IPS-15b (cell line): ENCODE data around the gene EXOC6.
"Not testable (repeated sequence)": the region's sequence is repeated elsewhere in the genome, so short reads cannot be mapped to it uniquely, and the experiment has no call there.

Experiments used
- H3K27me3 ChIP-seq: one replicate; pipeline ENCODE4 v1.6.1; 2013; ENCODE audit warnings: low read length; ENCODE audit not compliant: control insufficient read depth, insufficient read depth
- H3K36me3 ChIP-seq: one replicate; pipeline ENCODE4 v1.6.1; 2013; ENCODE audit warnings: low read length; ENCODE audit not compliant: control insufficient read depth, insufficient read depth
- H3K4me1 ChIP-seq: one replicate; pipeline ENCODE4 v1.6.1; 2013; ENCODE audit warnings: mild to moderate bottlenecking, low read length; ENCODE audit not compliant: control insufficient read depth, insufficient read depth
- H3K4me3 ChIP-seq: one replicate; pipeline ENCODE4 v1.5.1; 2013; ENCODE audit warnings: low read depth, low read length
- H3K9ac ChIP-seq: one replicate; pipeline ENCODE4 v1.6.1; 2013; ENCODE audit warnings: low read depth, mild to moderate bottlenecking, low read length
- H3K9me3 ChIP-seq: one replicate; pipeline ENCODE4 v1.6.1; 2013; ENCODE audit warnings: mild to moderate bottlenecking, low read length; ENCODE audit not compliant: control insufficient read depth, insufficient read depth

Gene EXOC6

GRCh38 chr10:92892691-92893054 is 44.4 kb downstream of the EXOC6 start:
- Histone ChIP-seq H3K4me3 (no peak overlapping the region), H3K9me3 (no peaks in the 10 kb centered on the region), H3K27me3 (no peaks in the 10 kb centered on the region), H3K9ac (no peak overlapping the region), H3K4me1 (peaks cover 18% of the 10 kb centered on the region), H3K36me3 (no peaks in the 10 kb centered on the region)

- no peaks in the 10 kb centered on the region for H3K36me3 ChIP-seq
- no peaks in the 10 kb centered on the region for H3K9me3 ChIP-seq
- H3K27me3 ChIP-seq, result no peaks in the 10 kb centered on the region
- no peak overlapping the region for H3K9ac ChIP-seq
- no peak overlapping the region for H3K4me3 ChIP-seq
- H3K4me1 ChIP-seq, result peaks cover 18% of the 10 kb centered on the region
These were observed 45.8 kb downstream of the EXOC6 start for GRCh38 chr10:92894081-92894655.

- H3K4me3 ChIP-seq, result no peak overlapping the region
- no peaks in the 10 kb centered on the region for H3K27me3 ChIP-seq
- no peak overlapping the region for H3K9ac ChIP-seq
- no peaks in the 10 kb centered on the region for H3K36me3 ChIP-seq
- H3K4me1 ChIP-seq, result peaks cover 18% of the 10 kb centered on the region
- no peaks in the 10 kb centered on the region for H3K9me3 ChIP-seq
These were observed 49.6 kb downstream of the EXOC6 start for GRCh38 chr10:92897916-92898315.

- Histone ChIP-seq H3K4me1 (no peaks in the 10 kb centered on the region), H3K27me3 (no peaks in the 10 kb centered on the region), H3K9ac (no peak overlapping the region), H3K36me3 (no peaks in the 10 kb centered on the region), H3K4me3 (no peak overlapping the region), H3K9me3 (no peaks in the 10 kb centered on the region)
These were observed 53.5 kb downstream of the EXOC6 start for GRCh38 chr10:92901819-92902251.

GRCh38 chr10:92903633-92904032 is 55.3 kb downstream of the EXOC6 start:
- Histone ChIP-seq H3K4me1 (no peaks in the 10 kb centered on the region), H3K9ac (no peak overlapping the region), H3K4me3 (no peak overlapping the region), H3K9me3 (no peaks in the 10 kb centered on the region), H3K27me3 (no peaks in the 10 kb centered on the region), H3K36me3 (no peaks in the 10 kb centered on the region)

GRCh38 chr10:92907280-92907679 is 59.0 kb downstream of the EXOC6 start:
- H3K4me3 ChIP-seq, result no peak overlapping the region
- no peaks in the 10 kb centered on the region for H3K9me3 ChIP-seq
- H3K27me3 ChIP-seq, result no peaks in the 10 kb centered on the region
- H3K4me1 ChIP-seq, result no peaks in the 10 kb centered on the region
- no peaks in the 10 kb centered on the region for H3K36me3 ChIP-seq
- no peak overlapping the region for H3K9ac ChIP-seq

- not testable (repeated sequence) for H3K9me3 ChIP-seq, H3K27me3 ChIP-seq, H3K9ac ChIP-seq, H3K4me1 ChIP-seq, H3K4me3 ChIP-seq, H3K36me3 ChIP-seq
These were observed 64.3 kb downstream of the EXOC6 start for GRCh38 chr10:92912631-92913030.

- no peaks in the 10 kb centered on the region for H3K36me3 ChIP-seq
- no peak overlapping the region for H3K4me3 ChIP-seq
- peaks cover 8% of the 10 kb centered on the region for H3K4me1 ChIP-seq
- no peaks in the 10 kb centered on the region for H3K27me3 ChIP-seq
- H3K9ac ChIP-seq, result no peak overlapping the region
- H3K9me3 ChIP-seq, result no peaks in the 10 kb centered on the region
These were observed 65.7 kb downstream of the EXOC6 start for GRCh38 chr10:92913973-92914372.

GRCh38 chr10:92914478-92915325 is 66.4 kb downstream of the EXOC6 start:
- no peak overlapping the region for H3K4me3 ChIP-seq
- H3K9ac ChIP-seq, result no peak overlapping the region
- H3K4me1 ChIP-seq, result peaks cover 8% of the 10 kb centered on the region
- H3K36me3 ChIP-seq, result no peaks in the 10 kb centered on the region
- H3K9me3 ChIP-seq, result no peaks in the 10 kb centered on the region
- H3K27me3 ChIP-seq, result no peaks in the 10 kb centered on the region

- H3K9ac ChIP-seq, result no peak overlapping the region
- no peaks in the 10 kb centered on the region for H3K36me3 ChIP-seq
- no peaks in the 10 kb centered on the region for H3K9me3 ChIP-seq
- H3K4me3 ChIP-seq, result no peak overlapping the region
- peaks cover 8% of the 10 kb centered on the region for H3K4me1 ChIP-seq
- no peaks in the 10 kb centered on the region for H3K27me3 ChIP-seq
These were observed 67.6 kb downstream of the EXOC6 start for GRCh38 chr10:92915892-92916291.

- Histone ChIP-seq H3K27me3 (no peaks in the 10 kb centered on the region), H3K4me3 (no peak overlapping the region), H3K36me3 (no peaks in the 10 kb centered on the region), H3K9ac (no peak overlapping the region), H3K4me1 (peaks cover 8% of the 10 kb centered on the region), H3K9me3 (no peaks in the 10 kb centered on the region)
These were observed 68.1 kb downstream of the EXOC6 start for GRCh38 chr10:92916433-92916832.

- Histone ChIP-seq H3K9me3 (no peaks in the 10 kb centered on the region), H3K4me3 (no peak overlapping the region), H3K9ac (no peak overlapping the region), H3K4me1 (peaks cover 8% of the 10 kb centered on the region), H3K27me3 (no peaks in the 10 kb centered on the region), H3K36me3 (no peaks in the 10 kb centered on the region)
These were observed 70.3 kb downstream of the EXOC6 start for GRCh38 chr10:92918603-92919002.
